ENCODE measurements around the gene SMIM43. TPM values are rescaled to one million over a fixed set of nuclear protein-coding genes. Genes with fewer than 3 reads are reported as not detected.

Gene SMIM43
- polyA plus RNA-seq, 4 donors, result 0.34 to 1.3 (median 0.59) TPM

Other genes with a start within 250 kb of the SMIM43 start
- gene ANXA5, start 68.2 kb downstream of the SMIM43 start, polyA plus RNA-seq (ENCODE audit: insufficient read length in 4 of 4), result 100 to 1,000 TPM; 362 to 569 (median 471) TPM
- gene EXOSC9, start 36.2 kb upstream of the SMIM43 start, polyA plus RNA-seq (ENCODE audit: insufficient read length in 4 of 4), result 10 to 100 TPM; 47.5 to 62.7 (median 52.2) TPM
- 10 to 100 TPM; 32.7 to 45.3 (median 33.9) TPM for gene CCNA2, start 58.7 kb upstream of the SMIM43 start, polyA plus RNA-seq (ENCODE audit: insufficient read length in 4 of 4)
- 10 to 100 TPM; 22.8 to 27.0 (median 25.7) TPM for gene BBS7, start 105.3 kb upstream of the SMIM43 start, polyA plus RNA-seq (ENCODE audit: insufficient read length in 4 of 4)
- gene TRPC3, start 186.9 kb upstream of the SMIM43 start, polyA plus RNA-seq (ENCODE audit: insufficient read length in 4 of 4), result 1 to 10 TPM in 3 of 4 donors, under 1 TPM in 1; 0.78 to 1.4 (median 1.2) TPM